GM23338 (cell line): Measurements from ENCODE around the gene ZBP1. TPM values are rescaled to one million over a fixed set of nuclear protein-coding genes. Genes with fewer than 3 reads are reported as not detected.

ENCODE experiments used
- ATAC-seq: fragments of 200-7000 bp; cut with Tn5 transposase; 3 replicates; pipeline ENCODE4 v1.9.1; 2020
- DNase-seq: peaks from one replicate; pipeline ENCODE4 v3.0.0-alpha.2; 2015; ENCODE audit warnings: low spot score
- H2AFZ ChIP-seq: fragments of 200-600 bp; sonication (generic); 2 replicates; pipeline ENCODE4 v1.8.0; 2016; ENCODE audit warnings: antibody characterized with exemption, mild to moderate bottlenecking, moderate library complexity
- H3F3A ChIP-seq: fragments of 200-600 bp; sonication (generic); replicated peaks from 2 replicates; pipeline ENCODE4 v1.8.0; 2017; ENCODE audit warnings: antibody characterized with exemption, mixed run types, low read depth
- H3K27ac ChIP-seq: fragments of 200-600 bp; sonication (generic); 2 replicates; pipeline ENCODE4 v1.6.1; 2016; ENCODE audit warnings: low read depth
- H3K27me3 ChIP-seq: fragments of 200-600 bp; sonication (generic); 2 replicates; pipeline ENCODE4 v1.8.0; 2016; ENCODE audit warnings: mild to moderate bottlenecking, mixed run types, moderate library complexity; ENCODE audit not compliant: insufficient read depth
- H3K36me3 ChIP-seq: fragments of 200-600 bp; sonication (generic); 2 replicates; pipeline ENCODE4 v1.8.0; 2016; ENCODE audit warnings: mild to moderate bottlenecking; ENCODE audit not compliant: insufficient read depth
- H3K4me1 ChIP-seq: fragments of 200-600 bp; sonication (generic); 2 replicates; pipeline ENCODE4 v1.8.0; 2016; ENCODE audit warnings: mild to moderate bottlenecking, moderate library complexity; ENCODE audit not compliant: insufficient read depth
- H3K4me2 ChIP-seq: fragments of 200-600 bp; sonication (generic); 2 replicates; pipeline ENCODE4 v1.7.1; 2017; ENCODE audit warnings: mixed run types
- H3K4me3 ChIP-seq: fragments of 200-600 bp; sonication (generic); 2 replicates; pipeline ENCODE4 v1.6.1; 2016; ENCODE audit warnings: mixed run types
- H3K79me2 ChIP-seq: fragments of 200-600 bp; sonication (generic); replicated peaks from 2 replicates; pipeline ENCODE4 v1.8.0; 2017; ENCODE audit warnings: mild to moderate bottlenecking; ENCODE audit not compliant: insufficient read depth
- H3K9me2 ChIP-seq: fragments of 200-600 bp; sonication (generic); 2 replicates; pipeline ENCODE4 v1.8.0; 2017; ENCODE audit not compliant: insufficient read depth
- H4K20me1 ChIP-seq: fragments of 200-600 bp; sonication (generic); replicated peaks from 2 replicates; pipeline ENCODE4 v1.8.0; 2017; ENCODE audit warnings: mild to moderate bottlenecking; ENCODE audit not compliant: insufficient read depth
- H3K27ac Mint-ChIP-seq: 2 replicates; pipeline ENCODE4 v1.8.0; 2020; ENCODE audit warnings: inconsistent platforms, mild to moderate bottlenecking, moderate library complexity, mixed read lengths
- H3K27me3 Mint-ChIP-seq: 3 replicates; pipeline ENCODE4 v1.8.0; 2022; ENCODE audit warnings: low read depth, mild to moderate bottlenecking, moderate library complexity, mixed read lengths, inconsistent platforms; ENCODE audit not compliant: insufficient read depth, poor library complexity
- H3K36me3 Mint-ChIP-seq: 3 replicates; pipeline ENCODE4 v1.8.0; 2021; ENCODE audit warnings: low read depth, mild to moderate bottlenecking, inconsistent platforms, moderate library complexity, mixed read lengths
- H3K4me1 Mint-ChIP-seq: 3 replicates; pipeline ENCODE4 v1.8.0; 2020; ENCODE audit warnings: mild to moderate bottlenecking, inconsistent platforms, mixed read lengths
- H3K4me3 Mint-ChIP-seq: 3 replicates; pipeline ENCODE4 v1.8.0; 2021; ENCODE audit warnings: moderate library complexity, mild to moderate bottlenecking, inconsistent platforms, mixed read lengths
- H3K9me3 Mint-ChIP-seq: 3 replicates; pipeline ENCODE4 v1.8.0; 2020; ENCODE audit warnings: moderate library complexity, mild to moderate bottlenecking, inconsistent platforms, mixed read lengths
- CTCF ChIP-seq, 2 experiments: fragments of 200-600 bp in 1 of 2; sonication (generic) in 1 of 2; conservative IDR thresholded peaks; 2 replicates each; pipeline versions ENCODE4 v1.5.1 to v1.6.1; 2016 to 2017; ENCODE audit warnings: antibody characterized with exemption in 2 of 2, low read depth in 2 of 2, mild to moderate bottlenecking in 2 of 2, moderate library complexity in 1 of 2
- EZH2 ChIP-seq: fragments of 200-600 bp; sonication (generic); IDR thresholded peaks from one replicate; pipeline ENCODE4 v1.8.0; 2017; ENCODE audit warnings: antibody characterized with exemption, mild to moderate bottlenecking, low read depth; ENCODE audit not compliant: unreplicated experiment
- JUNB ChIP-seq: IDR thresholded peaks from one replicate; pipeline ENCODE4 v1.6.1; 2016; ENCODE audit warnings: antibody characterized with exemption; ENCODE audit not compliant: unreplicated experiment
- STAT1 ChIP-seq: IDR thresholded peaks from one replicate; pipeline ENCODE4 v1.6.1; 2016; ENCODE audit warnings: antibody characterized with exemption; ENCODE audit not compliant: unreplicated experiment
- polyA plus RNA-seq: library from polyadenylated mRNA; unstranded; fragments of >200 nt; fragmentation: Nextera tagmentation; extraction: Ambion mirVana; gene quantifications from 2 replicates; pipeline ENCODE4 v1.2.1, GENCODE V29; 2016
- total RNA-seq: library from RNA; depleted of rRNA; stranded (reverse); fragments of >200 nt; shearing (Covaris generic); gene quantifications from 2 replicates; pipeline ENCODE4 v1.2.3, GENCODE V29; 2014
- TF ChIP-seq, protein P1 (sequence below): IDR thresholded peaks from 2 replicates; pipeline ENCODE4 v1.6.1; 2016; ENCODE audit warnings: antibody characterized with exemption

Gene ZBP1
- total and polyA plus RNA-seq, 2 experiments from 2014 or later = not detected

- TF ChIP-seq CTCF (conservative IDR thresholded peaks at IDR 0.05; ENCODE audit: low read depth in 2 of 2) (peak; percentile 75 to 93), EZH2 (no peak)
Observed at GRCh38 chr20:57622579-57623381, 2.6 kb upstream of the ZBP1 start (continued).

- TF ChIP-seq EZH2 = no peak
- no peak for TF ChIP-seq STAT1
- TF ChIP-seq CTCF (conservative IDR thresholded peaks at IDR 0.05; ENCODE audit: low read depth in 2 of 2) = no peak
- TF ChIP-seq JUNB = no peak
- TF ChIP-seq, protein P1, sequence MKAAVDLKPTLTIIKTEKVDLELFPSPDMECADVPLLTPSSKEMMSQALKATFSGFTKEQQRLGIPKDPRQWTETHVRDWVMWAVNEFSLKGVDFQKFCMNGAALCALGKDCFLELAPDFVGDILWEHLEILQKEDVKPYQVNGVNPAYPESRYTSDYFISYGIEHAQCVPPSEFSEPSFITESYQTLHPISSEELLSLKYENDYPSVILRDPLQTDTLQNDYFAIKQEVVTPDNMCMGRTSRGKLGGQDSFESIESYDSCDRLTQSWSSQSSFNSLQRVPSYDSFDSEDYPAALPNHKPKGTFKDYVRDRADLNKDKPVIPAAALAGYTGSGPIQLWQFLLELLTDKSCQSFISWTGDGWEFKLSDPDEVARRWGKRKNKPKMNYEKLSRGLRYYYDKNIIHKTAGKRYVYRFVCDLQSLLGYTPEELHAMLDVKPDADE = no peak
- Histone ChIP-seq H2AFZ (no peak overlapping the region), H3K27ac (no peak overlapping the region), H3K27me3 (no peaks in the 10 kb centered on the region), H3K36me3 (no peaks in the 10 kb centered on the region), H3K9me2 (peaks cover 8% of the 10 kb centered on the region; the same call in 1 of the 2 replicates), H3K4me2 (no peak overlapping the region), H3F3A (no peaks in the 10 kb centered on the region), H3K79me2 (no peaks in the 10 kb centered on the region), H3K4me3 (no peak overlapping the region), H4K20me1 (no peaks in the 10 kb centered on the region), H3K4me1 (peaks cover 8% of the 10 kb centered on the region)
- Mint-ChIP-seq H3K9me3 (peaks cover 10% of the 10 kb centered on the region; the same call in 2 of the 3 replicates), H3K27me3 (peaks cover 4% of the 10 kb centered on the region), H3K36me3 (no peaks in the 10 kb centered on the region; the same call in 1 of the 3 replicates), H3K27ac (no peak overlapping the region), H3K4me3 (no peak overlapping the region), H3K4me1 (peaks cover 9% of the 10 kb centered on the region)
- ATAC-seq = no peak
- DNase-seq = no peak
Observed at GRCh38 chr20:57622201-57622570, 2.0 kb upstream of the ZBP1 start.
